H9 (cell line): Measurements from ENCODE around the gene MED27. TPM values are rescaled to one million over a fixed set of nuclear protein-coding genes. Genes with fewer than 3 reads are reported as not detected.

Experiments
- DNase-seq: peaks from one replicate; pipeline ENCODE4 v3.0.0-alpha.2; 2017
- H2AFZ ChIP-seq: one replicate; pipeline ENCODE4 v1.6.1; 2013; ENCODE audit warnings: mild to moderate bottlenecking, low read length, control low read depth, moderate library complexity
- H2AK5ac ChIP-seq: 2 replicates; pipeline ENCODE4 v1.6.1; 2013; ENCODE audit warnings: low read length, control low read depth, mixed read lengths; ENCODE audit not compliant: insufficient read length
- H2BK120ac ChIP-seq: one replicate; pipeline ENCODE4 v1.6.1; 2013; ENCODE audit warnings: low read depth, mild to moderate bottlenecking, low read length, control low read depth, inconsistent platforms; ENCODE audit not compliant: poor library complexity, severe bottlenecking
- H2BK12ac ChIP-seq: 2 replicates; pipeline ENCODE4 v1.6.1; 2013; ENCODE audit warnings: low read length, control low read depth, mixed read lengths, low read depth; ENCODE audit not compliant: insufficient read length
- H2BK15ac ChIP-seq: 2 replicates; pipeline ENCODE4 v1.6.1; 2013; ENCODE audit warnings: low read depth, low read length, control low read depth
- H2BK20ac ChIP-seq: one replicate; pipeline ENCODE4 v1.6.1; 2013; ENCODE audit warnings: low read depth, mild to moderate bottlenecking, low read length, control low read depth, inconsistent platforms; ENCODE audit not compliant: poor library complexity, severe bottlenecking
- H2BK5ac ChIP-seq: 2 replicates; pipeline ENCODE4 v1.6.1; 2013; ENCODE audit warnings: low read length, control low read depth, mixed read lengths; ENCODE audit not compliant: insufficient read length
- H3K14ac ChIP-seq: 2 replicates; pipeline ENCODE4 v1.6.1; 2013; ENCODE audit warnings: low read length, control low read depth; ENCODE audit not compliant: insufficient read depth
- H3K18ac ChIP-seq: 2 replicates; pipeline ENCODE4 v1.6.1; 2013; ENCODE audit warnings: low read depth, mild to moderate bottlenecking, mixed read lengths, low read length, control low read depth; ENCODE audit not compliant: insufficient read length
- H3K23ac ChIP-seq: 2 replicates; pipeline ENCODE4 v1.6.1; 2013; ENCODE audit warnings: low read length, control low read depth, mixed read lengths, low read depth; ENCODE audit not compliant: insufficient read length
- H3K23me2 ChIP-seq: 2 replicates; pipeline ENCODE4 v1.6.1; 2013; ENCODE audit warnings: low read depth, mild to moderate bottlenecking, mixed read lengths, low read length, control low read depth; ENCODE audit not compliant: insufficient read length, poor library complexity, severe bottlenecking
- H3K27ac ChIP-seq: 2 replicates; pipeline ENCODE4 v1.5.1; 2013; ENCODE audit warnings: low read length, control low read depth, mixed read lengths, low read depth; ENCODE audit not compliant: insufficient read length
- H3K27me3 ChIP-seq: 2 replicates; pipeline ENCODE4 v1.6.1; 2013; ENCODE audit warnings: low read length, control low read depth, inconsistent platforms; ENCODE audit not compliant: insufficient read depth
- H3K4ac ChIP-seq: 2 replicates; pipeline ENCODE4 v1.6.1; 2013; ENCODE audit warnings: low read depth, mild to moderate bottlenecking, control low read depth, inconsistent platforms, low read length, moderate library complexity
- H3K4me1 ChIP-seq: 2 replicates; pipeline ENCODE4 v1.6.1; 2013; ENCODE audit warnings: low read length, control low read depth, inconsistent platforms; ENCODE audit not compliant: insufficient read depth
- H3K4me2 ChIP-seq: 2 replicates; pipeline ENCODE4 v1.6.1; 2013; ENCODE audit warnings: low read length, control low read depth, mixed read lengths; ENCODE audit not compliant: insufficient read length, insufficient read depth
- H3K56ac ChIP-seq: 2 replicates; pipeline ENCODE4 v1.6.1; 2013; ENCODE audit warnings: low read depth, mild to moderate bottlenecking, mixed read lengths, low read length, control low read depth; ENCODE audit not compliant: insufficient read length
- H3K79me1 ChIP-seq: 2 replicates; pipeline ENCODE4 v1.6.1; 2013; ENCODE audit warnings: low read depth, mild to moderate bottlenecking, moderate library complexity, low read length, control low read depth, inconsistent platforms; ENCODE audit not compliant: insufficient read depth, poor library complexity, severe bottlenecking
- H3K79me2 ChIP-seq: 2 replicates; pipeline ENCODE4 v1.6.1; 2013; ENCODE audit warnings: low read length, control low read depth, inconsistent platforms; ENCODE audit not compliant: insufficient read depth
- H3K9ac ChIP-seq: 2 replicates; pipeline ENCODE4 v1.6.1; 2013; ENCODE audit warnings: low read length, control low read depth, mixed read lengths; ENCODE audit not compliant: insufficient read length; ENCODE audit errors: extremely low read depth
- H3K9me3 ChIP-seq: one replicate; pipeline ENCODE4 v1.6.1; 2013; ENCODE audit warnings: low read depth, low read length, inconsistent platforms; ENCODE audit not compliant: control insufficient read depth
- H3T11ph ChIP-seq: one replicate; pipeline ENCODE4 v1.6.1; 2013; ENCODE audit warnings: mild to moderate bottlenecking, low read length, control low read depth, inconsistent platforms
- H4K20me1 ChIP-seq: one replicate; pipeline ENCODE4 v1.6.1; 2013; ENCODE audit not compliant: control insufficient read depth, insufficient read length, insufficient read depth
- H4K5ac ChIP-seq: 2 replicates; pipeline ENCODE4 v1.6.1; 2013; ENCODE audit warnings: low read depth, mild to moderate bottlenecking, mixed read lengths, low read length, control low read depth; ENCODE audit not compliant: insufficient read length
- H4K8ac ChIP-seq: replicated peaks from 2 replicates; pipeline ENCODE4 v1.6.1; 2013; ENCODE audit warnings: low read length, control low read depth, mixed read lengths, low read depth; ENCODE audit not compliant: insufficient read length
- H4K91ac ChIP-seq: 2 replicates; pipeline ENCODE4 v1.6.1; 2013; ENCODE audit warnings: low read depth, mild to moderate bottlenecking, moderate library complexity, mixed read lengths, low read length, control low read depth; ENCODE audit not compliant: insufficient read length
- H3K27ac Mint-ChIP-seq, 3 experiments: 2 replicates in 2 of 3; 3 replicates in 1 of 3; pipeline ENCODE4 v1.8.0; 2020 to 2021; ENCODE audit warnings: mixed read lengths in 3 of 3, mild to moderate bottlenecking in 1 of 3, moderate library complexity in 1 of 3
- H3K27me3 Mint-ChIP-seq: 2 replicates; pipeline ENCODE4 v1.8.0; 2021; ENCODE audit warnings: low read depth, mild to moderate bottlenecking, moderate library complexity, mixed read lengths
- H3K36me3 Mint-ChIP-seq, 3 experiments: 2 replicates in 2 of 3; 3 replicates in 1 of 3; pipeline ENCODE4 v1.8.0; 2020 to 2021; ENCODE audit warnings: low read depth in 3 of 3, mixed read lengths in 3 of 3; ENCODE audit not compliant: insufficient read depth in 1 of 3
- H3K4me1 Mint-ChIP-seq, 2 experiments: 2 replicates each; pipeline ENCODE4 v1.8.0; 2020; ENCODE audit warnings: mixed read lengths in 2 of 2
- H3K4me3 Mint-ChIP-seq, 2 experiments: 2 replicates in 1 of 2; 3 replicates in 1 of 2; pipeline ENCODE4 v1.8.0; 2020 to 2021; ENCODE audit warnings: mild to moderate bottlenecking in 2 of 2, mixed read lengths in 2 of 2, moderate library complexity in 1 of 2
- H3K9me3 Mint-ChIP-seq, 2 experiments: 2 replicates in 1 of 2; 3 replicates in 1 of 2; pipeline ENCODE4 v1.8.0; 2020; ENCODE audit warnings: mild to moderate bottlenecking in 2 of 2, mixed read lengths in 2 of 2, moderate library complexity in 1 of 2
- WGBS: extraction: QIAGEN DNeasy Blood & Tissue Kit; methylation state at CpG from one replicate; pipeline ENCODE4 v1.1.7; 2013; ENCODE audit warnings: missing lambda C conversion rate, low lambda C conversion rate, mixed read lengths; ENCODE audit not compliant: insufficient read length; ENCODE audit errors: extremely low coverage; 5-methylcytosine and 5-hydroxymethylcytosine counted together
- total RNA-seq: library from RNA; stranded (reverse); gene quantifications from 2 replicates; pipeline ENCODE4 v1.2.1, GENCODE V29; 2021
- TF ChIP-seq, protein P1 (sequence below): fragments of 200-600 bp; sonication (generic); conservative IDR thresholded peaks from 3 replicates; pipeline ENCODE4 v1.8.0; 2021; ENCODE audit warnings: antibody characterized with exemption, mild to moderate bottlenecking

The MED27 gene
- total RNA-seq, 1 experiment from 2014 or later, result 33.5 TPM

DNA sequence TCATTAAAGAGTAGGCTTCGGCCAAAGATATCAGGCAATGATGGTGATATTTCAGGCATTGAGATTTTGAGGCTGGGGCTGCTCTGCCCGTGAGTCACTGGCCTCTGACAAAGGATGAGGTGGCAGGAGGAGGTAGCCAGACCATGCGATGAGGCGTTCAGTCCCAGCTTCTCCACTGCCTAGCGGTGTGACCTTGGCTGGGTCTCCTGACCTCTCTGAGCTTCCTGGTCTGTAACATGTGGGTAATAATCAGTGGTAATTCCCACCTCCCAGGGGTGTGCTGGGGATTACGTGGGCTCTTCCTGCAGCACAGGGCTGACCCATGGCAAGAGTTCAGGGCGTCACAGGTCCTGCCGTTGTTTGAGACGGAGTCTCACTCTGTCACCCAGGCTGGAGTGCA lies 266.6 kb downstream of the MED27 start:
- H2BK15ac ChIP-seq, result no peak overlapping the region
- H3K4ac ChIP-seq, result no peak overlapping the region
- H3K4me1 ChIP-seq, result peaks cover 3% of the 10 kb centered on the region; the same call in 1 of the 2 replicates
- H3K56ac ChIP-seq, result no peak overlapping the region
- no peak overlapping the region for H4K91ac ChIP-seq
- no peak overlapping the region for H2BK5ac ChIP-seq
- H3K27me3 ChIP-seq, result no peaks in the 10 kb centered on the region
- H3K4me3 Mint-ChIP-seq, result no peak overlapping the region
- H3K9me3 Mint-ChIP-seq, result no peaks in the 10 kb centered on the region
- H3K23ac ChIP-seq, result no peak overlapping the region
- peaks cover 12 to 43% of the 10 kb centered on the region in 2 experiments for H3K4me1 Mint-ChIP-seq
- H3K4me2 ChIP-seq, result no peak overlapping the region
- no peak overlapping the region for H3K18ac ChIP-seq
- H3K27ac ChIP-seq, result no peak overlapping the region
- no peak for DNase-seq
- H4K8ac ChIP-seq, result no peak overlapping the region
- no peak overlapping the region for H3T11ph ChIP-seq
- no peaks in the 10 kb centered on the region for H3K36me3 Mint-ChIP-seq
- H3K79me2 ChIP-seq, result no peaks in the 10 kb centered on the region
- H3K27me3 Mint-ChIP-seq, result peaks cover 5% of the 10 kb centered on the region
- no peak overlapping the region for H2BK12ac ChIP-seq
- H4K5ac ChIP-seq, result no peak overlapping the region
- no peak overlapping the region for H2AK5ac ChIP-seq
- TF ChIP-seq, protein P1, sequence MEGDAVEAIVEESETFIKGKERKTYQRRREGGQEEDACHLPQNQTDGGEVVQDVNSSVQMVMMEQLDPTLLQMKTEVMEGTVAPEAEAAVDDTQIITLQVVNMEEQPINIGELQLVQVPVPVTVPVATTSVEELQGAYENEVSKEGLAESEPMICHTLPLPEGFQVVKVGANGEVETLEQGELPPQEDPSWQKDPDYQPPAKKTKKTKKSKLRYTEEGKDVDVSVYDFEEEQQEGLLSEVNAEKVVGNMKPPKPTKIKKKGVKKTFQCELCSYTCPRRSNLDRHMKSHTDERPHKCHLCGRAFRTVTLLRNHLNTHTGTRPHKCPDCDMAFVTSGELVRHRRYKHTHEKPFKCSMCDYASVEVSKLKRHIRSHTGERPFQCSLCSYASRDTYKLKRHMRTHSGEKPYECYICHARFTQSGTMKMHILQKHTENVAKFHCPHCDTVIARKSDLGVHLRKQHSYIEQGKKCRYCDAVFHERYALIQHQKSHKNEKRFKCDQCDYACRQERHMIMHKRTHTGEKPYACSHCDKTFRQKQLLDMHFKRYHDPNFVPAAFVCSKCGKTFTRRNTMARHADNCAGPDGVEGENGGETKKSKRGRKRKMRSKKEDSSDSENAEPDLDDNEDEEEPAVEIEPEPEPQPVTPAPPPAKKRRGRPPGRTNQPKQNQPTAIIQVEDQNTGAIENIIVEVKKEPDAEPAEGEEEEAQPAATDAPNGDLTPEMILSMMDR, result no peak
- WGBS, result no CpG with 5 or more reads among the region's 9 CpGs
- H3K9ac ChIP-seq, result no peak overlapping the region
- no peak overlapping the region for H2AFZ ChIP-seq
- H4K20me1 ChIP-seq, result no peaks in the 10 kb centered on the region
- H2BK120ac ChIP-seq, result no peak overlapping the region
- no peak overlapping the region for H3K14ac ChIP-seq
- H3K23me2 ChIP-seq, result no peaks in the 10 kb centered on the region
- H2BK20ac ChIP-seq, result no peak overlapping the region
- no peak overlapping the region for H3K27ac Mint-ChIP-seq
- H3K9me3 ChIP-seq, result no peaks in the 10 kb centered on the region
- H3K79me1 ChIP-seq, result no peaks in the 10 kb centered on the region
